Measurements from ENCODE around the gene TNS1. TPM values are rescaled to one million over a fixed set of nuclear protein-coding genes. Genes with fewer than 3 reads are reported as not detected.

TNS1 gene
- total RNA-seq, 1 donor from 2014 or later: 219 TPM

DNA sequence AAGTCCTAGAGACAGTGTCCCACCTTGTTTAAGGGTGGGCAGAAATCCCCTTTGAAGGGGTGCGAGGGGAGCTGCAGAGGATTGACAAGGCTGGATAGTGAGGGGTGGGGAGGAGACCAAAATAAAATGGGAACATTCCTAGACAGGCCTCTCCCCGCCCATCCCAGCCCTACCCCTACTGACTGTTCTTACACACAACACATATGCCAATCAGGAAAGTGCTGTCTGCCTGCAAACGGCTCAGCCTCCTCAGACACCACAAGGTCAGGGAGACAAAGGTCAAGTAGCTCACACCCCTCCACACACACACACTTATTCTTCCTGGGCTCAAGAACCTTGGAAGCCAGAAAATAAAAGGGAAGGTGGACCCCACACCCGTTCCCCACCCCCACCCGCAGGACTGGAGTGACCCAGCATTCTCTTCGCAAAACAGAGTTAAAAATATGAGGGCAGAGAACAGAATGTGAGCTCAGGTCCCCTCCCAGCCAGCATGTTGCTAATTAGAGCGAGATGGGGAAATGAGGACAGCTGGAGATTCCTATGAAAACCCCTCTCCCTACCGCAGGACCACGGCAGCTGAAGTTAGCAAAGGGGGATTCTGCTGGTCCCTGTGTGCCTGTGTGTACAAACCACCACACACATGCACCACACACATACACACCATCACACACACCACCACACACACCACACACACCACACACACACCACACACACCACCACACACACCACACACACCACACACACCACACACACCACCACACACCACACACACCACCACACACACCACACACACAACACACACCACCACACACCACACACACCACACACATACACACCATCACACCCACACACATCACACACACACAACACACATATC is 197.8 kb downstream of the TNS1 start:
- Mint-ChIP-seq H3K27me3 (ENCODE audit: low read depth, unreplicated experiment) (no peaks in the 10 kb centered on the region), H3K9me3 (ENCODE audit: unreplicated experiment) (no peaks in the 10 kb centered on the region), H3K36me3 (ENCODE audit: low read depth, unreplicated experiment) (peaks cover 42% of the 10 kb centered on the region), H3K4me3 (ENCODE audit: unreplicated experiment) (no peak overlapping the region), H3K4me1 (ENCODE audit: low read depth, unreplicated experiment) (peaks cover 4% of the 10 kb centered on the region), H3K27ac (ENCODE audit: unreplicated experiment) (peak overlapping the region; percentile 14)
- TF ChIP-seq CTCF (IDR thresholded peaks at IDR 0.05; ENCODE audit: insufficient read depth, low read depth, low read length): no peak
- TF ChIP-seq EZH2 (IDR thresholded peaks at IDR 0.05; ENCODE audit: insufficient read depth, low read length): no peak
- FAIRE-seq (peak; percentile 81), DNase-seq (ENCODE audit: low read depth) (peak; percentile 53)
- Histone ChIP-seq H3K79me2 (ENCODE audit: insufficient read depth, low read length) (no peaks in the 10 kb centered on the region), H3K36me3 (ENCODE audit: insufficient read depth, low read length) (peaks cover 33% of the 10 kb centered on the region), H3K4me2 (ENCODE audit: low read length) (no peak overlapping the region), H3K9ac (ENCODE audit: low read length) (no peak overlapping the region), H3K4me3 (ENCODE audit: insufficient read depth, low read depth, low read length) (no peak overlapping the region), H3K9me3 (ENCODE audit: insufficient read depth, low read depth, low read length) (no peaks in the 10 kb centered on the region), H3K4me1 (ENCODE audit: insufficient read depth, low read length) (no peaks in the 10 kb centered on the region), H4K20me1 (ENCODE audit: insufficient read depth, low read length) (peaks cover 85% of the 10 kb centered on the region), H2AFZ (ENCODE audit: low read depth, low read length) (no peak overlapping the region), H3K27me3 (ENCODE audit: insufficient read depth, low read length) (no peaks in the 10 kb centered on the region), H3K27ac (ENCODE audit: low read depth, low read length) (no peak overlapping the region)

- Histone ChIP-seq H3K79me2 (ENCODE audit: insufficient read depth, low read length) (no peaks in the 10 kb centered on the region), H3K4me2 (ENCODE audit: low read length) (no peak overlapping the region), H3K27ac (ENCODE audit: low read depth, low read length) (no peak overlapping the region), H3K36me3 (ENCODE audit: insufficient read depth, low read length) (peaks cover 27% of the 10 kb centered on the region), H2AFZ (ENCODE audit: low read depth, low read length) (no peak overlapping the region), H3K27me3 (ENCODE audit: insufficient read depth, low read length) (no peaks in the 10 kb centered on the region), H4K20me1 (ENCODE audit: insufficient read depth, low read length) (peaks cover 79% of the 10 kb centered on the region), H3K4me1 (ENCODE audit: insufficient read depth, low read length) (no peaks in the 10 kb centered on the region), H3K9ac (ENCODE audit: low read length) (no peak overlapping the region), H3K9me3 (ENCODE audit: insufficient read depth, low read depth, low read length) (no peaks in the 10 kb centered on the region), H3K4me3 (ENCODE audit: insufficient read depth, low read depth, low read length) (no peak overlapping the region)
- Mint-ChIP-seq H3K9me3 (ENCODE audit: unreplicated experiment) (no peaks in the 10 kb centered on the region), H3K4me1 (ENCODE audit: low read depth, unreplicated experiment) (peaks cover 4% of the 10 kb centered on the region), H3K4me3 (ENCODE audit: unreplicated experiment) (no peak overlapping the region), H3K36me3 (ENCODE audit: low read depth, unreplicated experiment) (peaks cover 38% of the 10 kb centered on the region), H3K27me3 (ENCODE audit: low read depth, unreplicated experiment) (no peaks in the 10 kb centered on the region), H3K27ac (ENCODE audit: unreplicated experiment) (no peak overlapping the region)
- TF ChIP-seq CTCF (IDR thresholded peaks at IDR 0.05; ENCODE audit: insufficient read depth, low read depth, low read length) (no peak), EZH2 (IDR thresholded peaks at IDR 0.05; ENCODE audit: insufficient read depth, low read length) (no peak)
- FAIRE-seq (no peak), DNase-seq (ENCODE audit: low read depth) (no peak)
These were observed 198.5 kb downstream of the TNS1 start for GRCh38 chr2:217804338-217804737.

DNA sequence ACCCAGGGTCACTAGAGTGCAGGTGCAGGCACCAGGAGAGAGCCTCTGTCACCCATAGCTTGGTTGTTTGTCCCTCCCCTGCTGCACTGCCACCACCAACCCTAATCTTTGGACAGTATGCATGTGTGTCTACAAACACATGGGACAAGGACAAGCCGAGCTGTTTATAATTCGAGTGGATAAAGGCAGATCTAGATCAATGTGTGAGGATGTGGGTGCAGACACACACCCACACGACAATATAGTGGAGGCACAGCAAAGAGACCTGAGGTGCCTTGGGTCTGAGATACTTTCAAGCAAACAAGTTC is 199.2 kb downstream of the TNS1 start:
- peaks cover 27% of the 10 kb centered on the region for H3K36me3 ChIP-seq (ENCODE audit: insufficient read depth, low read length)
- H3K27ac Mint-ChIP-seq (ENCODE audit: unreplicated experiment): no peak overlapping the region
- DNase-seq (ENCODE audit: low read depth): no peak

More for the DNA sequence above, 199.2 kb downstream of the TNS1 start:
- Histone ChIP-seq H3K27ac (ENCODE audit: low read depth, low read length) (no peak overlapping the region), H3K9me3 (ENCODE audit: insufficient read depth, low read depth, low read length) (no peaks in the 10 kb centered on the region), H3K9ac (ENCODE audit: low read length) (no peak overlapping the region), H3K4me3 (ENCODE audit: insufficient read depth, low read depth, low read length) (no peak overlapping the region), H3K4me1 (ENCODE audit: insufficient read depth, low read length) (no peaks in the 10 kb centered on the region), H2AFZ (ENCODE audit: low read depth, low read length) (no peak overlapping the region), H3K79me2 (ENCODE audit: insufficient read depth, low read length) (no peaks in the 10 kb centered on the region), H3K27me3 (ENCODE audit: insufficient read depth, low read length) (no peaks in the 10 kb centered on the region), H3K4me2 (ENCODE audit: low read length) (no peak overlapping the region), H4K20me1 (ENCODE audit: insufficient read depth, low read length) (peaks cover 75% of the 10 kb centered on the region)
- H3K36me3 Mint-ChIP-seq (ENCODE audit: low read depth, unreplicated experiment): peaks cover 37% of the 10 kb centered on the region
- H3K9me3 Mint-ChIP-seq (ENCODE audit: unreplicated experiment): no peaks in the 10 kb centered on the region
- H3K4me3 Mint-ChIP-seq (ENCODE audit: unreplicated experiment): no peak overlapping the region
- TF ChIP-seq EZH2 (IDR thresholded peaks at IDR 0.05; ENCODE audit: insufficient read depth, low read length) (no peak), CTCF (IDR thresholded peaks at IDR 0.05; ENCODE audit: insufficient read depth, low read depth, low read length) (no peak)
- no peaks in the 10 kb centered on the region for H3K27me3 Mint-ChIP-seq (ENCODE audit: low read depth, unreplicated experiment)
- H3K4me1 Mint-ChIP-seq (ENCODE audit: low read depth, unreplicated experiment): peaks cover 4% of the 10 kb centered on the region
- no peak for FAIRE-seq
